GM20431 (cell line): ENCODE measurements around the gene VWA7.

ENCODE experiments used
- in situ Hi-C: fragments of 300-500 bp; cut with MseI, MboI; formaldehyde crosslinking; loops from one replicate; pipeline ENCODE4 v1.15.0; 2020; ENCODE audit warnings: low sequenced_read_pairs; ENCODE audit not compliant: unreplicated experiment

VWA7 gene

DNA sequence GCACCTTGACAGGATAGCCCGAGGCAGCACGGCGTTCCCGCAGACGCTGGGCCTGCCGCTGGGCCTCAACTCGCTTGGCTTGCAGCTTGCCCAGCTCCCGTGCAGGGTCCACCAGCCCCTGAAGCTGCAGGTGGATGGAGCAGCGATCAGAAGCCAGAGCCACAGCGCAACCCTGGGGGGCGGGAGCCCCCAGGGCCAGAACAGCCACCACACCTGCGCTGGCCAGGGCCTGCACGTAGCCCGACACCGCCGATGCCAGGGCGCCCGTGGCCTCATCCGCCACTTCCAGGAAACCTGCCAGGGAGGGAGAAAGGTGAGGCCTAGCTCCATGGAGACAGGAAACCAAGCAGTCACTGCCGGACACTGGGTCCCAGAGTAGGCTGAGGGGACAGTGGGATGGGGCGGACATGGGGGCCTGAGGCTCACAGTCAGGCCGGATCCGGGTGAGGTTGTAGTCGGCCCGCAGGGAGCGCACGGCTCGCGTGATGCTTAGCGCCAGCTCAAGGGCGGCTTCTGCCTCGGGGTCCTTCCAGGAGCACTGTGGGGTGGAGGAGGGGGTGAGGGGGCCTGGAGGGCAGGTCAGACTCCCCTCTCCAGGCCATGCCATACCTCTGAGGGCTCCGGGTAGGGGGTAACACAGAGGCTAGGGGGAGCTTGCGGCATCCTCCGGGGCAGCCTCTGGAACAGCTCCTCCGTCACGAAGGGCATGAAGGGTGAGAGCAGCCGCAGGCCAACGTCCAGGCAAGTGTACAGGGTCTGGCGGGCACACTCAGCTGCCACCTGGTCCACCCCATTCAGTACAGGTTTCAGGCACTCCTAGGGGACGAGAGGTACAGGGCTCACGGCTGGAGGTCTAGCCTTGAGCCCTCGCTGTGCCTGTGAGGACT is 2.1 kb upstream of the VWA7 start:
- in situ Hi-C loops = no loop called here

DNA sequence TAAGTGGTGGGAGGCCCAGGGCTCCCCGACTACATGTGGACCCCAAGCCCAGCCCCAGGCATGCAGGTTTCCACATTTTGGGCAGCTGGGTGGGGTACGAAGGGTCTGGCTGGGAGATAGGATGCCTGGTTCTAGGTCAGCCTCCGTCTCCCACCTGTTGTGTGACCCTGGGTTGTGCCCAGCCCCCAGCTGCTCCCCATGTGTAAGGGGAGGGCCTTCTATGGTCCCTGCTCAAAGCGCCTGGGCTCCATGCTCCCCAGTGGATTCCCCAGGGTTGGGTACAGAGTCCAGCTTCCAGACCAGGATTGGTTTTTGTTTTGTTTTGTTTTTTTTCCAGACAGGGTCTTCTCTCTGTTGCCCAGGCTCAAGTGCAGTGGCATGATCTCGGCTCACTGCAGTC is 1.1 kb upstream of the VWA7 start:
- in situ Hi-C loops = no loop called here

DNA sequence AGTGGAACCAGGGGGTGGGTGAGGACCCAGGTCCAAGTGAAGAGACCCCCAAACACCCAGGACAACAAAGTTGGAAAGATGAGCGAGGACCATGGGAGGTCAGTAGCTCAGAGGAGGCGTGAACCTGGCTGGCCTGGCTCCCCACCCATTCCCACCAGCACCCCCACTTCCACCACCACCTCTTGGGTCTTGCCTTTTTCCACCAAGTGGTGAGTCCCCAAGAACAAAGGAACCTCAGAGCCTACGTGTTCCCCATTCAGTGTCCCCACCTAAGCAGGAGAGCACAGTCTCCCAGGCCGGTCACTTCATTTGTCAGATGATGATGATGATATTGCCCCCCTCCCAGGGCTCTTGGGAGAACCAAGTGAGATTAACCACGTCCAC is 531 bp upstream of the VWA7 start:
- in situ Hi-C loops = no loop called here

DNA sequence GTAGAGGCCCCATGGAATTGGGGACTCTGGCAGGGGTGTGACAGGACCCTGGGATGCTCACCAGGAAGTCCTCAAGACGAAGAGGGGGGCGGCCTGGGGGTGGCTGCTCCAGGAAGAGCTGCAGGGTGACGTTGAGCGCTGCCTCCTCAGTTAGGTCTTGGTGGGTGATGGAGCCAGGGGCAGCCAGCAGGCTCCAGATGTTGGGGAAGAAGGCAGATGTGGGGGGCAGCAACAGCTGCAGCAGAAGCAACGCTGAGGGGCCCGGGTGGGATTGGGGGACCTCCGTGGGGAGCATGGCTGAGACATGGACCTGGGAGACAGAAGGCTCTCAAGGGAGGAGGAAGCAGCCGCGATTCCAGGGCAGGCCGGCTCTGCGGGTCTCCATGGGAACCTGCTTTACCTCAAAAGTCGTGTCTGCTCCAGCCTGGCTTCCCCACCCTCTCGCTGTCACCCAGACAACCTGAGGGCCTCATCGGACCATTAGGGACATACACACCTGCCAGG is 591 bp downstream of the VWA7 start:
- in situ Hi-C loops = no loop called here

DNA sequence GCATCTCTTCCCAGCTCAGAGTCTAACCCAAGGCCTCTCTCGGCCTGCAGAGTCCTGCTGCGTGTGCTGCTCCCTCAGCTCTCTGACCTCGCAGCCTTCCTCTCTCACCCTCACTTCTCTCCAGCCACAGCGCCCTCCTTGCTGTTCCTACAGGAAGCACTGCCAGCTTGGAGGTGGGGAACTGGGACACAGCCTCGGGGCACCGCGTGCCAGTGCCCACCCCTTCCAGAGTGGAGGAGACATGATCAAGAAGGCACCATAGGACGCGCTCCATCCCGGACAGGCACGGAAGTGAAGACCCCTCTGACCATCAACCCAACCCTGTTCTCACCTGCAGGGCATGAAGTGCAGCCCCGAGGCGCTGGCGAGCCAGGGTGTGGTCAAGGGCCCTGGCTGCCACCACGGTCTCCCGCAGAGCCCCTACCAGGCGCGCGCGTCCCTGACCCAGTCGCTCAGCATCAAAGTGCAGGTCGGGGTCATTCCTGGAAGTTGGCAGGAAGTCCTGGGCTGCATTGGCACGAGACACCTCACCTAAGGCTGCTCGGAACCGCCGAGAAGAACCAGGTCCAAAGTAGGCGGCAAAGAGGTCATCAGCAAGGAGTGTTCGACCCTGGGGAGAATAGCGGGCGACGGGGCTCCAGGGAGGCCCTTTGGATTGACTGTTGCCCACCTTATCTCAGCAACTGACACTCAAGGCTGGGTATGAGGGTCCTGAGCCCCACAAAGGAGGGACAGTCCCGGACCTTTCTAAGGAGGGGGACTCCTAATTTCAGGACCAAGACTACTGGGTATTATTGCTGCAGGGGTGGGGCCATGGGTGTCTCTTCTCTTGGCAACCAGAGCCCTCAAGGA is 1.3 kb downstream of the VWA7 start:
- in situ Hi-C loops = no loop called here

DNA sequence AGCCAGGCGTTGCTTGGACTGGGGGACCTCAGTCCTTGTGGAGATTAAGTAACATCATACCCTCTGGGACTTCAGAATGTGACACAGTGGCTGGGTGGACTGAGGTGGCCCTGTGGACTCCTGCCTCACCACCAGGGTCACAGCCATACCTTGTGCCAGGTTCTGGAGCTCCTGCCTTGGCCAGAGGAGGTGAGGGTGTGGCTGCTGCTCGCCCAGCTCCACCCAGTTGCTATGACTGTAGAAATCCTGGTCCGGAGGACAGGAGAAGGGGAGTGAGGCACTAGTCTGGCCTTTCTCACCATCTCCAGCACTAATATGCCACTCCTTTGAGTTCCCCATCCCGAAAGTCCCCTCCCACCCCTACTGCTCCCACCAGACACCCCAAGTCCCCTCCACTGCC is 1.9 kb downstream of the VWA7 start:
- in situ Hi-C loops = no loop called here

DNA sequence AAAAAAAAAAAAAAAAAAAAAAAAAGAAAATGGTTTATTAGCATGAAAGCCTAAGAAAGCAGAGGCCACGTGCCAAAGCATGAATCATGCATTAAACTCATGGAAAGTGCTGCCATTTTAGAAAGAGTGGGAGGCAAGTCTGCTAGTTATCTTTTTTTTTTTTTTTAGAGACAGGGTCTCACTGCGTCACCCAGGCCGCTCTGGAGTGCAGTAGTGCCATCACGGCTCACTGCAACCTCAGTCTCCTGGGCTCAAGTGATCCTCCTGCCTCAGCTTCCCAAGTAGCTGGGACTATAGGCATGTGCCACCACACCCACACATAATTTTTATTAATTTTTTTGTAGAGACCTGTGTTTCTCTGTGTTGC is 5.2 kb downstream of the VWA7 start:
- in situ Hi-C loops = no loop called here

DNA sequence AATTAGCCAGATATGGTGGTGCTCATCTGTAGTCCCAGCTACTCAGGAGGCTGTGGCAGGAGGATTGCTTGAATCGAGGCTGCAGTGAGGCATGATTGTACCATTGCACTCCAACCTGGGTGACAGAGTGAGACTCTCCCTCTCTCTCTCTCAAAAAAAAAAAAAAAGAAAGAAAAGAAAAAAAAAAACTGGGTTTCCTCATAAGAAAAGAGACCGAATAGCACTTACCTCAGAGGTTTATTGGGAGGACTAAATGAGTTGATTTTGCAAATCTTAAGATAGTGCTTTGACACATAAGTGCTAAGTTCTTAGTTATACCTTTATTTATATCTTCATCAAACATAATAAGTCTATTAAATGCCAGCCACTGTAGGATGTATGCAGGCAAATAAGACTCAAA is 6.3 kb downstream of the VWA7 start:
- in situ Hi-C loops = no loop called here

DNA sequence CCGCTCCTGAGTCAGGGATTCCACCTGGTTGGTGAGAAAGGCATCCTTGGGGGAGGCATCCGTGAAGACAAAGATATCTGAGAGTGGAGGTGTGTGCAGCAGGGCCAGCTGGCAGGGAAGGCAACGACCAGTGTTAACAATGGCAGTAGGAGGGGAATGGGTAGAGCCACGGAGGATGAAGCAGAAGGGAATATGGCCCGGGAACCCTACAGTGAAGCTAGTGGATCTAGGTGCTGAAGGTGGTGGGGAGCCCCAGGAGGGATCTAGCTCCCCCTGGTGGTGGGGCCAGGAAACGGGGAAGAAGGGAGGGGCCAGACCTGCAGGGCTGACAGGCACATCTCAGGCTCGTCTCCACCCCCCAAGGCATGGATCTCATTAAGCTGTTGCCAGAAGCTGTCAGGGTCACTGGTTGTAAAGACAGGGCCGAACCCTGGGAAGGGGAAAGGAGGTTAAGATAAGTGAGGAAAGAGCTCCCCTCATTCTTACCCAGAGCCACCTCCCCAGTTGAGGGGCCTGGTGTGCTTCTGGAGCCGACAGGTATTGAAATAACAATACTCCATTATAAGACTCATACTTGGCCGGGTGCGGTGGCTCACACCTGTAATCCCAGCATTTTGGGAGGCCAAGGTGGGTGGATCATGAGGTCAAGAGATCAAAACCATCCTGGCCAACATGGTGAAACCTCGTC is 7.3 kb downstream of the VWA7 start:
- in situ Hi-C loops = no loop called here

DNA sequence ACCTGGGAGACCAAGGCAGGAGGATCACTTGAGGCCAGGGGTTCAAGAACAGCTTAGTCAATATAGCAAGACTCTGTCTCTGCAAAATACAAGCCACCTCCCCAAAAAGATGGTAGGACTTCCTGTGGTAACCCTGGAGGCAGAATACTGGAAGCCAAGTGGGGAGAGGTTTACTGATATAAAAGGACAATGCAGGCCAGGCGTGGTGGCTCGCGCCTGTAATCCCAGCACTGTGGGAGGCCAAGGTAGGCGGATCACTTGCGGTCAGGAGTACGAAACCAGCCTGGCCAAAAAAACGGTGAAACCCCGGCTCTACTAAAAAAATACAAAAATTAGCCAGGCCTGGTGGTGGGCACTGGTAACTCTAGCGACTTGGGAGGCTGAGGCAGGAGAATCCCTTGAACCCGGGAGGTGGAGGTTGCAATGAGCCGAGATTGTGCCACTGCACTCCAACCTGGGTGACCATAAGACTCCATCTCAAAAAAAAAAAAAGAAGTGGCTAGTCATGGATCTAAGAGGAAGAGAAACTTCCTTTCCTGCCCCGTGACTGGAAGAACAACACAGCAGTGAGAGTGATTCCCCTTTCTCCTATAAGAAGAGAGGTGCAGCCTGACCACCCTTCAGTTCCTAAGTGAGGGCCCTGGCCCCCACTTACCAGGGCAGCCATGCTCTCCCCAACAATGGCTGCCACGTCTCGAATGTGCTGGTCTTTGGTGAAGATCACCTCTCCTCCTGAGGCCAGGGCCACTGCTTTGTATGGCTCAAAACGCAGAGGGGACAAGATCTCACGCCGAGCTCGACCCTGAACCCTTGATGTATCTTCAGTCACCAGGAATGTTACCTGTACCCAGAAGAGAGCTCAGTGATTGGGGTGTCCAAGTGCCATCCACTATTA is 8.5 kb downstream of the VWA7 start:
- in situ Hi-C loops = no loop called here

DNA sequence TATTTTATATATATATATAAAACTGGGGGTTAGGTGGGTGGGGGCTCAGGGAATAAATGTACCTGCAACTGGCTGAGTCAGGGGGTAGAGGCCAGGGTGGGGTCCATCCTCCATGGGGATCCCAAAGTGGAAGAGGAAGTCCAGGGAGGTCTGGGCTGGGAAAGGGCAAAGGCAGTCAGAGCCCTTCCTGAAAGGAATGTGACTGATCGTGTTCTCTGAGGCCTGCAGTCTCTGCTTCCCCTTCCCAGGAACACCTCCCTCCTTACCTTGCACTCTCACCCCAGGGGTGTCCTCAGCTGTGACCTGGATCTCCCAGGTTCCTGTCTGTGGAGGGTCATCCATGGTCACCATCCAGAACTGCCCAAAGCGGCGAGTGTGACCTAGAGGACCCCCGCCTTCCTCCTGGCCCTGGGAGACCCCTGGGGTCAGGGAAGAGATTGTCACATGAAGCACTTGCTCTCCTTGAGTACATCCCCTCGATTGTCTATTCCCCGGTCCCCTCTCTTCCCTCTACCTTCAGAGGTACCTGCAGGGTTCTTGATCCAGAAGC is 10.0 kb downstream of the VWA7 start:
- in situ Hi-C loops = no loop called here

DNA sequence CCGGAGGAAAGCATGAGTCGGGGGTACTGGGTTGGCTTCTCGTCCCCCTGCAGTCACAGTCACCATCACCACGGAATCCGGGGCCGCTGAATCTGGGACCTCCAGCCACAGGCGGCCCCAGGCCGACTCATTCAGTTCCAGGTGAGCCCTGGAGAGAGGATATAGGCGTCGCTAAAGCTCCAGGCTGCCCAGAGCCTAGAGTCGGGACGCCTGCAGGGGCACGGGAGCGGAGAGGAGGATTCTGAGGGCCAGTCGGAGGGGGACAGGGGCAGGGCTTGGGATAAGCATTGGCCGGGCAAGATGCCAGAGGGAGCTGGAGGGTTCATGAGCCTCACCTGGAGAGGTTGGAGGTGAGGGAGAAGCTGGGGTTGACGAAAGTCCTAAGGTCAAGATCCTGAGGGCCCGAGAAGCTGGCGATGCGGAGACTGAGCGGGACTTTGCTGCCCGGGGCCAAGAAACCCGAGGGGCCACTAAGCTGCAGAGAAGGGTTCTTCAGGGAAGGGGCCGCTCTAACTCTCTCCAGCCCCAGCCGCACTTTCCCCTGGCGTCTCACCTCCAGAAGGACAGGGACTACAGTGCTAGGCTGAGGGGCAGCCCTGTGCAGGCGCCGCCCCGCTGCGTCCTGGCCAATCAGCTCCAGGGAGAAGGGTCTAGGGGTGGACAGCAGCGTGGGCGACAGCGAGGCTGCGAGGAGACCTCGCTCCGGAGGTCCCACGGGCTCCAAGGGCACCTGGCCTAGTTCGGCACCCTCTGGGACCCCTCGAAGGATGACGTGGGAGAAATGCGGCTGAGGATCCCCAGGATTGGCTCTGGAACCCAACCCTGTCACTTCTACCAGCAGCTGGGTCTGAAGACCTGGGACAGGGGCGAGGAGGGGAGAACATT is 11.0 kb downstream of the VWA7 start:
- in situ Hi-C loops = no loop called here

DNA sequence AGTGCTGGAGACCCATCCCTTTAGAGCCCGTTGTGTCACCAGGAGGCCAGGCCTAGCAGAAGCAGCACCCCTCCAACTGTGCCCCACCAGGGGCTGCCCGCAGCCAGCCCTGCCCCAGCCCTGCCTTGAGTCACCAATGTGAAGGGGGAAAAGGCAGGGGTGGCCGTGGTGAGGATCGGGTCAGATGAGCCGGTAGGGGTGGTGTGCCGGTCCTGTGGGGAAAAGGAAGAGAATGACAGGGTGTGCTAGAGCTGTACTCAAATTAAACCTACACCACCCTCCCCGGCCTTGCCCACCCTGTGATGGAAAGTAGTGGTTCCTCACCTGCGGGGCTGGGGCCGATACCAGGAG is 11.6 kb downstream of the VWA7 start:
- in situ Hi-C loops = no loop called here

DNA sequence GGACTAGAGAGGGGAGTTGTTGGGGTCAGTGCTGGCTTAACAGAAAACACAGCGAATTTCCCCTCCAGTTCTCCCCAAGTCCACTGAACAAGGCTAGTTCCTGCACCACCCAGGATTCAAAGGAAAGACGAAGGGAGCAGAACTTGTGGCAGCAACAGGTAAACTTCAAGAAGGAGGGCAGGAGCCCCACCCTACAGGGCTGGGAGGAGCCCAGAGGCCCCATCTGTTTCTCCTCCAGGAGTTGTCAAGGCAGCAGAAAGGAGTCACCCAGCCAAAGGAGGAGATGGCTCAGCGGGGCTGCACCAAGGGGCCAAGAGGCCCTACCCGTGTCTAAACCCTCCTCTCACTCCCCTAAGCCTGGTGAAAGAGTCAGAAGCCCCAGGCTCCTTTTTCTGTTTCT is 12.9 kb downstream of the VWA7 start:
- in situ Hi-C loops = no loop called here

DNA sequence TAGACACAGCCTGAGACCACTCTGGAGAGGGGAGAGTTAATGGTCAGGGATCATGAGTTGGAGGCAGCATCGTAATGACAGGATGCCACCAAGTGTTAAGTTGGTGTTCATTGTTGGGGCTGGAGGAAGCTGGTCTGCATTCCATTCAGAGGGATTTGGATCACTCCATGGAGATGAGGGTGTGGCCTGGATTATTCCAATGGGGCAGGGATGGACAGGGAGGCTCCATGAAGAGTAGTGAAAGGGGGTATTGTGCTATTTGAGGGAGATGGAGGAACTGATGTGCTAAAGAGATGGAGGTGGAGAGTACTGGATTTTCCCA is 13.5 kb downstream of the VWA7 start:
- in situ Hi-C loops = no loop called here

DNA sequence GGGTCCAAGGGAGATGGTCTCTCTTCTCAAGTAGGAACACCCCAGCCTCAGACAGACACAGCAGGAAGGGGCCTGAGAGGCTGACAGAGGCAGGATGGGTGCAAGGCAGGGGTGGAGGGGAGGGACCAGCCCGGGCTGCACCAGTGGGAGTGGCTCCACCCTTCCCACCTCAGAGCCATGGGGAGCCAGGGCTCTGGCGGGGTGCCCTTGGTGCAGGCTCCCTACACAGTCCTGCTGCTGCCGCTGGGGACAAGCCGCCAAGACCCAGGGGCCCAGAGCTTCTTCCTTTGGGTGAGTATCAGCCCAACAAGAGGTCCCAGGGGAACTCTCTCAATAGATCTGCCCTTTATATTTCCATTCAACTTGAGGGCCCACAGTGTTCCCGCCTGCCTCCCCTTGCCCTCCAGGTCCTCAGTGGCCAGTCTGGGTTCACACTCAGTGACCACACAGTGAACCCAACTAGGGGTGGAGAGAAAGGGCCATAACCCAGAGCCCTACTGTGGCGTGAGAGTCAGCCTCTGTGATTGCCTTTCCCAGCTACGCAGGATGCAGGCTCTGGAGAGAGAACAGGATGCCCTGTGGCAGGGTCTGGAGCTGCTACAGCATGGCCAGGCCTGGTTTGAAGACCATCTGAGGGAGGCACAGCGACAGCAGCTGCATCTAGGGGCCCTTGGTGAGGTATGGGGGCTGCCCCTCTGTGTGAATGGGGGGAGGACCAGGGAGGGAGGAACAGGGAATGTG is 14.1 kb downstream of the VWA7 start:
- in situ Hi-C loops = no loop called here

DNA sequence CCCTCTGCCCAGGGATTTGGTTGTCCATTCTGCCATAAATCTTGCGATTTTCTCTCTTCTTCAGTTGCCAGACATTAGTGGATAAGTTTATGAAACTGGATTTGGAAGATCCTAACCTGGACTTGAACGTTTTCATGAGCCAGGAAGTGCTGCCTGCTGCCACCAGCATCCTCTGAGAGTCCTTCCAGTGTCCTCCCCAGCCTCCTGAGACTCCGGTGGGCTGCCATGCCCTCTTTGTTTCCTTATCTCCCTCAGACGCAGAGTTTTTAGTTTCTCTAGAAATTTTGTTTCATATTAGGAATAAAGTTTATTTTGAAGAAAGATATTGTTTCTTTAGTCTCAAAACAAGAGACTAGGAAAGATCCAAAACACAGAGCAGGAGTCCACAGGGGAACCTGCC is 14.8 kb downstream of the VWA7 start, which contains the start of gene SAPCD1:
SAPCD1 (plus strand) TSS at position 301 of the 400 bp plus-strand sequence. CDS start 399 bp downstream, outside the sequence.
- in situ Hi-C loops = no loop called here

DNA sequence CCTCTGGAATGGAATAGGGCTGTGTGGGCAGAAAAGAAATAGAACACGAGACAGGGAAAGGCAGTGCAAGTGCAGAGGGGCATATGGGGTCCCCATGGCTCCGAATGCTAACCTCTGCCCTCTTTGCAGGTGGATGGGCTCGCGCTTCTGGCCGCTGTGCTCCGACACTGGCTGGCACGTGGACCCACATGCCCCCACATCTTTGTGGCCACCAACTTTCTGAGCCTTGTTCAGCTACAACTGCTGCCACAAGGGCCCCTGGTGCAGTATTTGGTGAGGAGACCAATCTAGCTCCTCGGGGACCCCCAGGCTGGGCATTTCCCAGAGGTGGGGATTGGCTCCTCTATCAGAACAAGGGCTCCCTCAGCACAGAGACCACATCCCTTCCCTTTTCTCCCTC is 15.8 kb downstream of the VWA7 start:
- in situ Hi-C loops = no loop called here
